Regular cardiac myocyte (primary cell): ENCODE results near the gene FBXL2. TPM values are rescaled to one million over a fixed set of nuclear protein-coding genes. Genes with fewer than 3 reads are reported as not detected.

Experiments used
- total RNA-seq: library from RNA; depleted of rRNA; stranded (reverse); fragments of >200 nt; gene quantifications from 2 replicates; pipeline ENCODE4 v1.2.3, GENCODE V29; 2014

Gene FBXL2, protein sequence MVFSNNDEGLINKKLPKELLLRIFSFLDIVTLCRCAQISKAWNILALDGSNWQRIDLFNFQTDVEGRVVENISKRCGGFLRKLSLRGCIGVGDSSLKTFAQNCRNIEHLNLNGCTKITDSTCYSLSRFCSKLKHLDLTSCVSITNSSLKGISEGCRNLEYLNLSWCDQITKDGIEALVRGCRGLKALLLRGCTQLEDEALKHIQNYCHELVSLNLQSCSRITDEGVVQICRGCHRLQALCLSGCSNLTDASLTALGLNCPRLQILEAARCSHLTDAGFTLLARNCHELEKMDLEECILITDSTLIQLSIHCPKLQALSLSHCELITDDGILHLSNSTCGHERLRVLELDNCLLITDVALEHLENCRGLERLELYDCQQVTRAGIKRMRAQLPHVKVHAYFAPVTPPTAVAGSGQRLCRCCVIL
- 10.0 and 21.1 TPM in 2 replicates for total RNA-seq

DNA sequence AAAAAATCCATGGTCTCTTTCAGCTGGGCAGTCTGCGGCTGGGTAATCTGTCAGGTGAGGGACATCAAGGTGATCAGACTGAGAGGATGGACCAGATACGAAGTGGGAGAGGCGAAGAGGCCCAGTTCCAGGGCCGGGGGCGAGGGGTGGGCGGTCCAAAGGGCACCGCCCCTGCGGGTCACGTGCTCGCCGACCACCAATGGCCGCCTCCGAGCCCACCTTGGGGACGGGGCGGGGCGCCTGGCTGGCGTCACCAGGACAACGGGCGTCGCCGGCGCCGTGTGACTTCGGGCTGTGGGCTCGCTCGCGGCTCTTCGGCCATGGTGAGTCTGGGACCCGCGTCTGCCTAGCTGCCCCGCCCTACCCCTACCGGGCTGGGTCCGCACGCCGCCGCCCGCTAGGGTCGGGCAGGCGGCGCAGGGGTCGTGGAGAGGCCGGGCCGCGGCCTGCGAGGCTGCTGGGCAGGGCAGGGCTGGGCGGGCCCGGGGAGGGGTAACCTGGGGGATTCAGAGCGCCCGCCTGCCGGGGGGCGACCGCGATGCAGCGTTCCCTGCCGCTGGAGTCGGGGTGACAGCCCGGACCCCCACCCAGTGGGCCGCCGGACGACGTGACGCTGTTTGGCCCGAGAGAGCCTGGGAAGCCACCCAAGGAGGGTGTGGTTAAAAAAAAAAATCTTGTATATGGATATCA is at the start of gene FBXL2:
Gene FBXL2 (plus strand): TSS at position 250 of the 690 bp plus-strand sequence. CDS start 71 bp downstream, at position 321.

Other genes with a start within 250 kb of the FBXL2 start
- 56.9 and 71.9 TPM in 2 replicates for gene GLB1, start 180.3 kb upstream of the FBXL2 start, total RNA-seq
- 4.8 and 6.7 TPM in 2 replicates for gene TMPPE, start 180.3 kb upstream of the FBXL2 start, total RNA-seq
- gene CRTAP, start 163.4 kb upstream of the FBXL2 start, total RNA-seq: 117 and 143 TPM in 2 replicates
- gene SUSD5, start 58.6 kb upstream of the FBXL2 start, total RNA-seq: 11.3 and 20.7 TPM in 2 replicates
- 60.9 and 84.9 TPM in 2 replicates for gene UBP1, start 163.0 kb downstream of the FBXL2 start, total RNA-seq